H9 (cell line): ENCODE results near the gene CTSH. TPM values are rescaled to one million over a fixed set of nuclear protein-coding genes. Genes with fewer than 3 reads are reported as not detected.

ENCODE experiments used
- DNase-seq: peaks from one replicate; pipeline ENCODE4 v3.0.0-alpha.2; 2017
- H2AFZ ChIP-seq: one replicate; pipeline ENCODE4 v1.6.1; 2013; ENCODE audit warnings: mild to moderate bottlenecking, low read length, control low read depth, moderate library complexity
- H2AK5ac ChIP-seq: 2 replicates; pipeline ENCODE4 v1.6.1; 2013; ENCODE audit warnings: low read length, control low read depth, mixed read lengths; ENCODE audit not compliant: insufficient read length
- H2BK120ac ChIP-seq: one replicate; pipeline ENCODE4 v1.6.1; 2013; ENCODE audit warnings: low read depth, mild to moderate bottlenecking, low read length, control low read depth, inconsistent platforms; ENCODE audit not compliant: poor library complexity, severe bottlenecking
- H2BK12ac ChIP-seq: 2 replicates; pipeline ENCODE4 v1.6.1; 2013; ENCODE audit warnings: low read length, control low read depth, mixed read lengths, low read depth; ENCODE audit not compliant: insufficient read length
- H2BK15ac ChIP-seq: 2 replicates; pipeline ENCODE4 v1.6.1; 2013; ENCODE audit warnings: low read depth, low read length, control low read depth
- H2BK20ac ChIP-seq: one replicate; pipeline ENCODE4 v1.6.1; 2013; ENCODE audit warnings: low read depth, mild to moderate bottlenecking, low read length, control low read depth, inconsistent platforms; ENCODE audit not compliant: poor library complexity, severe bottlenecking
- H2BK5ac ChIP-seq: 2 replicates; pipeline ENCODE4 v1.6.1; 2013; ENCODE audit warnings: low read length, control low read depth, mixed read lengths; ENCODE audit not compliant: insufficient read length
- H3K14ac ChIP-seq: 2 replicates; pipeline ENCODE4 v1.6.1; 2013; ENCODE audit warnings: low read length, control low read depth; ENCODE audit not compliant: insufficient read depth
- H3K18ac ChIP-seq: 2 replicates; pipeline ENCODE4 v1.6.1; 2013; ENCODE audit warnings: low read depth, mild to moderate bottlenecking, mixed read lengths, low read length, control low read depth; ENCODE audit not compliant: insufficient read length
- H3K23ac ChIP-seq: 2 replicates; pipeline ENCODE4 v1.6.1; 2013; ENCODE audit warnings: low read length, control low read depth, mixed read lengths, low read depth; ENCODE audit not compliant: insufficient read length
- H3K23me2 ChIP-seq: 2 replicates; pipeline ENCODE4 v1.6.1; 2013; ENCODE audit warnings: low read depth, mild to moderate bottlenecking, mixed read lengths, low read length, control low read depth; ENCODE audit not compliant: insufficient read length, poor library complexity, severe bottlenecking
- H3K27ac ChIP-seq: 2 replicates; pipeline ENCODE4 v1.5.1; 2013; ENCODE audit warnings: low read length, control low read depth, mixed read lengths, low read depth; ENCODE audit not compliant: insufficient read length
- H3K27me3 ChIP-seq: 2 replicates; pipeline ENCODE4 v1.6.1; 2013; ENCODE audit warnings: low read length, control low read depth, inconsistent platforms; ENCODE audit not compliant: insufficient read depth
- H3K4ac ChIP-seq: 2 replicates; pipeline ENCODE4 v1.6.1; 2013; ENCODE audit warnings: low read depth, mild to moderate bottlenecking, control low read depth, inconsistent platforms, low read length, moderate library complexity
- H3K4me1 ChIP-seq: 2 replicates; pipeline ENCODE4 v1.6.1; 2013; ENCODE audit warnings: low read length, control low read depth, inconsistent platforms; ENCODE audit not compliant: insufficient read depth
- H3K4me2 ChIP-seq: 2 replicates; pipeline ENCODE4 v1.6.1; 2013; ENCODE audit warnings: low read length, control low read depth, mixed read lengths; ENCODE audit not compliant: insufficient read length, insufficient read depth
- H3K56ac ChIP-seq: 2 replicates; pipeline ENCODE4 v1.6.1; 2013; ENCODE audit warnings: low read depth, mild to moderate bottlenecking, mixed read lengths, low read length, control low read depth; ENCODE audit not compliant: insufficient read length
- H3K79me1 ChIP-seq: 2 replicates; pipeline ENCODE4 v1.6.1; 2013; ENCODE audit warnings: low read depth, mild to moderate bottlenecking, moderate library complexity, low read length, control low read depth, inconsistent platforms; ENCODE audit not compliant: insufficient read depth, poor library complexity, severe bottlenecking
- H3K79me2 ChIP-seq: 2 replicates; pipeline ENCODE4 v1.6.1; 2013; ENCODE audit warnings: low read length, control low read depth, inconsistent platforms; ENCODE audit not compliant: insufficient read depth
- H3K9ac ChIP-seq: 2 replicates; pipeline ENCODE4 v1.6.1; 2013; ENCODE audit warnings: low read length, control low read depth, mixed read lengths; ENCODE audit not compliant: insufficient read length; ENCODE audit errors: extremely low read depth
- H3K9me3 ChIP-seq: one replicate; pipeline ENCODE4 v1.6.1; 2013; ENCODE audit warnings: low read depth, low read length, inconsistent platforms; ENCODE audit not compliant: control insufficient read depth
- H3T11ph ChIP-seq: one replicate; pipeline ENCODE4 v1.6.1; 2013; ENCODE audit warnings: mild to moderate bottlenecking, low read length, control low read depth, inconsistent platforms
- H4K20me1 ChIP-seq: one replicate; pipeline ENCODE4 v1.6.1; 2013; ENCODE audit not compliant: control insufficient read depth, insufficient read length, insufficient read depth
- H4K5ac ChIP-seq: 2 replicates; pipeline ENCODE4 v1.6.1; 2013; ENCODE audit warnings: low read depth, mild to moderate bottlenecking, mixed read lengths, low read length, control low read depth; ENCODE audit not compliant: insufficient read length
- H4K8ac ChIP-seq: replicated peaks from 2 replicates; pipeline ENCODE4 v1.6.1; 2013; ENCODE audit warnings: low read length, control low read depth, mixed read lengths, low read depth; ENCODE audit not compliant: insufficient read length
- H4K91ac ChIP-seq: 2 replicates; pipeline ENCODE4 v1.6.1; 2013; ENCODE audit warnings: low read depth, mild to moderate bottlenecking, moderate library complexity, mixed read lengths, low read length, control low read depth; ENCODE audit not compliant: insufficient read length
- H3K27ac Mint-ChIP-seq, 3 experiments: 2 replicates in 2 of 3; 3 replicates in 1 of 3; pipeline ENCODE4 v1.8.0; 2020 to 2021; ENCODE audit warnings: mixed read lengths in 3 of 3, mild to moderate bottlenecking in 1 of 3, moderate library complexity in 1 of 3
- H3K27me3 Mint-ChIP-seq: 2 replicates; pipeline ENCODE4 v1.8.0; 2021; ENCODE audit warnings: low read depth, mild to moderate bottlenecking, moderate library complexity, mixed read lengths
- H3K36me3 Mint-ChIP-seq, 3 experiments: 2 replicates in 2 of 3; 3 replicates in 1 of 3; pipeline ENCODE4 v1.8.0; 2020 to 2021; ENCODE audit warnings: low read depth in 3 of 3, mixed read lengths in 3 of 3; ENCODE audit not compliant: insufficient read depth in 1 of 3
- H3K4me1 Mint-ChIP-seq, 2 experiments: 2 replicates each; pipeline ENCODE4 v1.8.0; 2020; ENCODE audit warnings: mixed read lengths in 2 of 2
- H3K4me3 Mint-ChIP-seq, 2 experiments: 2 replicates in 1 of 2; 3 replicates in 1 of 2; pipeline ENCODE4 v1.8.0; 2020 to 2021; ENCODE audit warnings: mild to moderate bottlenecking in 2 of 2, mixed read lengths in 2 of 2, moderate library complexity in 1 of 2
- H3K9me3 Mint-ChIP-seq, 2 experiments: 2 replicates in 1 of 2; 3 replicates in 1 of 2; pipeline ENCODE4 v1.8.0; 2020; ENCODE audit warnings: mild to moderate bottlenecking in 2 of 2, mixed read lengths in 2 of 2, moderate library complexity in 1 of 2
- WGBS: extraction: QIAGEN DNeasy Blood & Tissue Kit; methylation state at CpG from one replicate; pipeline ENCODE4 v1.1.7; 2013; ENCODE audit warnings: missing lambda C conversion rate, low lambda C conversion rate, mixed read lengths; ENCODE audit not compliant: insufficient read length; ENCODE audit errors: extremely low coverage; 5-methylcytosine and 5-hydroxymethylcytosine counted together
- total RNA-seq: library from RNA; stranded (reverse); gene quantifications from 2 replicates; pipeline ENCODE4 v1.2.1, GENCODE V29; 2021
- TF ChIP-seq, protein P1 (sequence below): fragments of 200-600 bp; sonication (generic); conservative IDR thresholded peaks from 3 replicates; pipeline ENCODE4 v1.8.0; 2021; ENCODE audit warnings: antibody characterized with exemption, mild to moderate bottlenecking

CTSH gene
- total RNA-seq, 1 experiment from 2014 or later = 15.5 TPM

DNA sequence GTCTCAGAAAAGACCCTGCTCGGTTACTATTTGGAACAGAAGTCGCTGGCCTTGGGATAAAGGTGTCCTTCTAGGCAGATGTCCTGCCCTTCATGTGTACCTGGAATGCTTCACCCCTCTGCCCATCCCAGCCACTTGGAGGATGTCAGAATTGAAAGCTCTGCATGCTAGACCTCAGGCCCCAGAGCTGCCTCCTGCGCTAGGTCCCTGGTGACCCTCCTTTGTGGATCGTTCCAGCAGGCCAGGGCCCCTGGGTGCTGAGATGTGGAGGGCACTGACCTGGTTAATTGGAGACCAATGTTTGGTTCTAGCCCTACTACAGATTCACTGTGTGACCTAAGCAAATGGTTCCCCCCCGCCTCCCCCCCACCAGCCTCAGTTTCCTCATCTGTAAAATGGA lies 2.7 kb upstream of the CTSH start:
- H3K79me2 ChIP-seq = no peaks in the 10 kb centered on the region
- peaks cover 26 to 32% of the 10 kb centered on the region in 2 experiments for H3K4me1 Mint-ChIP-seq
- no peak overlapping the region for H3T11ph ChIP-seq
- no peak overlapping the region for H4K5ac ChIP-seq
- H4K20me1 ChIP-seq = no peaks in the 10 kb centered on the region
- no peak overlapping the region for H3K18ac ChIP-seq
- no peak overlapping the region for H4K8ac ChIP-seq
- no peak overlapping the region for H2BK12ac ChIP-seq
- no peak overlapping the region for H2BK120ac ChIP-seq
- peaks cover 4% of the 10 kb centered on the region; the same call in 1 of the 2 replicates for H3K4me1 ChIP-seq
- WGBS = no CpG with 5 or more reads among the region's 5 CpGs
- no peak overlapping the region for H3K14ac ChIP-seq
- H2BK15ac ChIP-seq = no peak overlapping the region
- no peak for DNase-seq
- H2AFZ ChIP-seq = no peak overlapping the region
- H3K4ac ChIP-seq = no peak overlapping the region
- peaks cover 46% of the 10 kb centered on the region for H3K27me3 Mint-ChIP-seq
- no peaks in the 10 kb centered on the region; the same call in 1 of the 2 replicates for H3K27me3 ChIP-seq
- H3K4me2 ChIP-seq = no peak overlapping the region
- no peak overlapping the region for H2BK5ac ChIP-seq
- no peak overlapping the region for H2BK20ac ChIP-seq
- H3K56ac ChIP-seq = no peak overlapping the region
- no peak overlapping the region for H2AK5ac ChIP-seq
- peaks cover 8% of the 10 kb centered on the region for H3K23me2 ChIP-seq
- no peak overlapping the region for H3K27ac ChIP-seq
- no peak overlapping the region for H3K23ac ChIP-seq
- H3K79me1 ChIP-seq = no peaks in the 10 kb centered on the region
- TF ChIP-seq, protein P1, sequence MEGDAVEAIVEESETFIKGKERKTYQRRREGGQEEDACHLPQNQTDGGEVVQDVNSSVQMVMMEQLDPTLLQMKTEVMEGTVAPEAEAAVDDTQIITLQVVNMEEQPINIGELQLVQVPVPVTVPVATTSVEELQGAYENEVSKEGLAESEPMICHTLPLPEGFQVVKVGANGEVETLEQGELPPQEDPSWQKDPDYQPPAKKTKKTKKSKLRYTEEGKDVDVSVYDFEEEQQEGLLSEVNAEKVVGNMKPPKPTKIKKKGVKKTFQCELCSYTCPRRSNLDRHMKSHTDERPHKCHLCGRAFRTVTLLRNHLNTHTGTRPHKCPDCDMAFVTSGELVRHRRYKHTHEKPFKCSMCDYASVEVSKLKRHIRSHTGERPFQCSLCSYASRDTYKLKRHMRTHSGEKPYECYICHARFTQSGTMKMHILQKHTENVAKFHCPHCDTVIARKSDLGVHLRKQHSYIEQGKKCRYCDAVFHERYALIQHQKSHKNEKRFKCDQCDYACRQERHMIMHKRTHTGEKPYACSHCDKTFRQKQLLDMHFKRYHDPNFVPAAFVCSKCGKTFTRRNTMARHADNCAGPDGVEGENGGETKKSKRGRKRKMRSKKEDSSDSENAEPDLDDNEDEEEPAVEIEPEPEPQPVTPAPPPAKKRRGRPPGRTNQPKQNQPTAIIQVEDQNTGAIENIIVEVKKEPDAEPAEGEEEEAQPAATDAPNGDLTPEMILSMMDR = no peak
- no peaks in the 10 kb centered on the region for H3K9me3 Mint-ChIP-seq
- no peak overlapping the region; a peak in 1 of 5 replicates for H3K4me3 Mint-ChIP-seq
- H4K91ac ChIP-seq = no peak overlapping the region
- no peaks in the 10 kb centered on the region; a peak in 1 of 7 replicates for H3K36me3 Mint-ChIP-seq
- no peak overlapping the region for H3K27ac Mint-ChIP-seq
- H3K9me3 ChIP-seq = no peaks in the 10 kb centered on the region
- H3K9ac ChIP-seq = no peak overlapping the region
